OCI-M1 (cell line): ENCODE measurements around the gene TMEM151A.
"Not testable (repeated sequence)": the region's sequence is repeated elsewhere in the genome, so short reads cannot be mapped to it uniquely, and the experiment has no call there.

ENCODE experiments used
- DNase-seq: peaks from one replicate; lab custom pipeline; 2025; lab: John Stamatoyannopoulos, UW

The TMEM151A gene

GRCh38 chr11:66267379-66268243 lies 24.1 kb upstream of the TMEM151A start:
- peak; percentile 86 for DNase-seq

GRCh38 chr11:66268244-66268951 lies 23.3 kb upstream of the TMEM151A start, which contains the start of gene RAB1B:
RAB1B (plus strand) TSS chr11:66268639; CDS start chr11:66268680, 41 bp downstream.
- DNase-seq = peak; percentile 100

- peak; percentile 74 for DNase-seq
Measured at GRCh38 chr11:66268952-66269905, 22.5 kb upstream of the TMEM151A start.

GRCh38 chr11:66271816-66272215 lies 19.9 kb upstream of the TMEM151A start:
- no peak for DNase-seq

DNA sequence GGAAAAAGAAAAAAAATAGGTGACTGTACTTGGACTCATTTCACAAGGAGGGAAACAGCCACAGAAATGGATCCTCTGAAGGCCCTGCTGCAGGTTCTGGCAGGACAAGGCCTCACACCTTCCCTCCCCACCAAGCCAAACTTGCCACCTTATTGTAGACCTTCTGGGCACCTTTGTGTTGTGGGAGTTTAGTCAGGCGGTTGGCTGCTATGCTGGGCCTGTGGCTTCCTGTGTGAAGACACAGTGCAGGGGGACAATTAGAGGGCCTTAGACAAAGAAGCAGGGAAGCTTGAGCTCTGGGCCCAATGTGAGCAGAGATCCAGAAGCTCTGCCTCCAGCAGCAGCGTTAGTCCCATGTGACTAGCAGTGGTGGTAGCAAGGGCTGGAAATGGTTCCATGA lies 19.1 kb upstream of the TMEM151A start:
- DNase-seq = no peak

- no peak for DNase-seq
Measured at GRCh38 chr11:66274219-66274618, 17.5 kb upstream of the TMEM151A start.

DNA sequence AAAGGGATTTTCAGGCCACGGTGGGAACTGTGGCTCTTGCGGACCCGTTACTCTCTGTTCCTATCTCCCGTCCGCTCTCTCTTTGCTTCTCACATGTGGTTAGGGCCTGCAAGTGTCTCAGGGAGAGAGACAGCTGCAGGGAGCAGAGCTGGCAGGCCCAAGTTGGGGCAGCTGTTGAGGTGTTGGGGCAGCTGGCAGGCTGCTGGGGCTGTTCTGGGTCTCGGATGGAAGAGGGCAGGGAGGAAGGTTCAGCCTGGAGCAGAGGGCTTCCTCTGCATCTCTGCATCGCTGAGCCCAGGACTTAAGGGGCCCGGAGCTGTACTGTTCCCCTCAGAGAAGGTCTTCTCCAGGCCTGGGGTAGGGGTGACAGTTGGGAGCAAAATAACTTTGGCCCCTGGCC lies 16.3 kb upstream of the TMEM151A start:
- no peak for DNase-seq

DNA sequence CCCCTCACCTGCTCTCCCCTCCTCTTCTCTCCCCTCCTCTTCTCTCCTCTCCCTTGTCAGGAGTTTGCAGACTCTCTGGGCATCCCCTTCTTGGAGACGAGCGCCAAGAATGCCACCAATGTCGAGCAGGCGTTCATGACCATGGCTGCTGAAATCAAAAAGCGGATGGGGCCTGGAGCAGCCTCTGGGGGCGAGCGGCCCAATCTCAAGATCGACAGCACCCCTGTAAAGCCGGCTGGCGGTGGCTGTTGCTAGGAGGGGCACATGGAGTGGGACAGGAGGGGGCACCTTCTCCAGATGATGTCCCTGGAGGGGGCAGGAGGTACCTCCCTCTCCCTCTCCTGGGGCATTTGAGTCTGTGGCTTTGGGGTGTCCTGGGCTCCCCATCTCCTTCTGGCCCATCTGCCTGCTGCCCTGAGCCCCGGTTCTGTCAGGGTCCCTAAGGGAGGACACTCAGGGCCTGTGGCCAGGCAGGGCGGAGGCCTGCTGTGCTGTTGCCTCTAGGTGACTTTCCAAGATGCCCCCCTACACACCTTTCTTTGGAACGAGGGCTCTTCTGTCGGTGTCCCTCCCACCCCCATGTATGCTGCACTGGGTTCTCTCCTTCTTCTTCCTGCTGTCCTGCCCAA lies 15.6 kb upstream of the TMEM151A start:
- no peak for DNase-seq

DNA sequence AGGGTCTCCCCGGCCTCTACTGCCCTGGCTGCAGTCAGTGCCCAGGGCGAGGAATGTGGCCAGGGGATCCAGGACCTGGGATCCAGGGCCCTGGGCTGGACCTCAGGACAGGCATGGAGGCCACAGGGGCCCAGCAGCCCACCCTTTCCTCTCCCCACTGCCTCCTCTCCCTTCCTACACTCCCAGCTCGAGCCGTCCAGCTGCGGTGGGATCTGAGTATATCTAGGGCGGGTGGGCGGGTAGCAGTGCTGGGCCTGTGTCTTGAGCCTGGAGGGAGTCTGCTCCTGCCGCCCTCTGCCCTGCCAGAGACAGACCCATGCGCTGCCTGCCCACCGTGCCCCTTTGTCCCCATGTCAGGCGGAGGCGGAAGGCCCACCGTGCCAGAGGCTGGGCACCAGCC lies 15.1 kb upstream of the TMEM151A start:
- not testable (repeated sequence) for DNase-seq

DNA sequence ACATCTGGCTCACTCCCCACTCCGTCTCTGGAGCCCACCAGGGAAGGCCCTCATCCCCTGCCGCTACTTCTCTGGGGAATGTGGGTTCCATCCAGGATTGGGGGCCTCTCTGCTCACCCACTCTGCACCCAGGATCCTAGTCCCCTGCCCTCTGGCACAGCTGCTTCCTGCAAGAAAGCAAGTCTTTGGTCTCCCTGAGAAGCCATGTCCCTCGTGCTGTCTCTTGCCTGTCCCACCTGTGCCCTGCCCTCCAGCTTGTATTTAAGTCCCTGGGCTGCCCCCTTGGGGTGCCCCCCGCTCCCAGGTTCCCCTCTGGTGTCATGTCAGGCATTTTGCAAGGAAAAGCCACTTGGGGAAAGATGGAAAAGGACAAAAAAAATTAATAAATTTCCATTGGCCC lies 14.6 kb upstream of the TMEM151A start:
- not testable (repeated sequence) for DNase-seq

DNA sequence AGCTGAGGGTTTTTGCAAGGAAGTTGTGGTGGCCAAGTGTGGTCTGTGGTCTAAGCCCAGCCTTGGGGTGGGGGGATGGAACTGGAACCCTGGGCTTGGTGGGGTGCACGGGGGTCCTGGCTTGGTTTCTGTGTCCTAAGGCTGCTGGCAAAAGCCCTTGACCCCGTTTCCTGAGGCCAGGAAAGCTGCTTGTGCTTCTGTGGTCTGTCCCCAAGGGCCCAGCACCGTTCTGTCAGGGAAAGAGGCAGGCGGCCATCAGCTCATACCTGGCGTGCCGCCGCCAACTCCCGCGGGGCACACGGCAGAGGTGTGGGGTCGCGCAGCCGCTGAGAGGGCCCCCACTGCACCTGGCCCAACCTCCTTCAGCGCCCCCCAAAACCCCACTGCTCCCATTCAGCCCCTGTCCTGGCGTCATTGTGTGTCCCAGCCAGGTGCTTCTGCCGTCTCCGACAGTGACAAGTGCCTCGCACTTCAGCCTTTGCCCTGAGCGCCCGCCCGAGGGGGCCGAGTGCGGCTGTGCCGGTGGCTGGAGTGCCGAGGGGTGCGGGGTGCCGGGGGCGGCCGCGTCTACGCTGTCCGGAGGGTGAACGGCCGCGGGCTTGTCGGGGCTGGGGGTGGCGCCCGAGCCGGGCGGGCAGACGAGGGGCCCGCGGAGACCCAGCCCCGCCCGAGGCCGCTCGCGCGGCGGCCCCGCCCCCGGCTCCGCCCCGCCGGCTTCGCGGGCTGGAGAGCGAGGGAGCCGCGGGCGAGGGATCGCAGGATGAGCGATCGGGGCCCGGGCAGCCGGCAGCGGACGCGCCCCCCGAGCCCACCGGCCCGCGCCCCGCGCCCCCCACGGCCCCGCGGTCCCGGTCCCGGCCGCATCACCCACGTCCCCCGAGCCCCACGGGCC lies 14.0 kb upstream of the TMEM151A start, which contains the start of gene CNIH2:
Gene CNIH2 (plus strand): TSS at position 705 of the 892 bp plus-strand sequence. CDS start 282 bp downstream, outside the sequence.
- DNase-seq = peak; percentile 59

DNA sequence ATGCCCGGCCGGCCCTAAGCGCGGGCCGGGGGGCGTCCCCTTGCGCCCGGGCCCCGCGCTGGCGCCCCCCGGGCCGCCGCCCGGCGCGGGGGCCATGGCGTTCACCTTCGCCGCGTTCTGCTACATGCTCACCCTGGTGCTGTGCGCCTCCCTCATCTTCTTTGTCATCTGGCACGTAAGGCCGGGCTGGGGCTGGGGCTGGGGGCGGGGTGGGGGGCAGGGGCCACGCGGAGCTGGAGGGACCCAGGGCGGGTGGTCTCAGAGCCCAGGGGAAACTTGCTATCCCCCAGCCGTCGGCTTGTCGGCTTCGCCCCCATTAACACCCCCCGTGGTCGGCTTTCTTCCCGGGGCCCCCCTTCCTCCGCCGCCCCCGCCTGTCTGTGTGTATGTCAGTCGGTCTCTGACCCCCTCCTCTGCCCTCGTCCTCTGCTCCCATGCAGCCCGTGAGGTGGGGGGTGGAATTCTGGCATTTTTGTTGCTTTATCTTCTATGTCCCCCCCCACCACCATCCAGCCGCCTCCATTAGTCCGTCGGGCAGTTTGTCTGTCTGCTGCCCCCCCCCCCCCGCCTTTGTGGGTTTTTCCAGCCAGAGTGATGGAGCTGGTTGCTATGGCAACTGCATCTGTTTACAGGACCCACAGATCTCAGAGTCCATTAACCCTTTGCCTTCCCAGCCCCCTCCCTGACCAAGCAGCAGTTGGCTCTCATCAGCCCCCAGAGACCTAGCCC lies 13.2 kb upstream of the TMEM151A start:
- DNase-seq = peak; percentile 14

- no peak for DNase-seq
Measured at GRCh38 chr11:66279092-66279734, 12.5 kb upstream of the TMEM151A start.

DNA sequence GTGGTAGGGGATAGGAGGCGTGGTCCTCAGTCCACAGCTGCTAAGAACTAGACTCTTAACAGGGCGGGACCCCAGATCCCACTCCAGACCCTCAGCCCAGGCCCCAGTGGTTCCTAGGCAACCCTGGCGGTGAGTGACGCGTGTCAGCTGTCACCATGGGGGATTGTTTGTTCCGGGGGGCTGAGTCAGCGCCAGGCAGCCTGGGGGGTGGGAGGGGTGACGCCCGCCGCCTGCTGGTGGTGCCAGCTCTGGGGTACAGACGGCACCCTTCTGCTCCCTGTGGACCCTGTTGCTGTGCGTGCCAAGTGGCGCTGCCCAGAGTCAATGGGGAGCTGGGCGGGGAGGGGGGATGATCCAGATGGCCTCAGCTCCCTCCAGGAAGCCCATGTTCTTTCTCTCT lies 11.3 kb upstream of the TMEM151A start:
- DNase-seq = no peak

DNA sequence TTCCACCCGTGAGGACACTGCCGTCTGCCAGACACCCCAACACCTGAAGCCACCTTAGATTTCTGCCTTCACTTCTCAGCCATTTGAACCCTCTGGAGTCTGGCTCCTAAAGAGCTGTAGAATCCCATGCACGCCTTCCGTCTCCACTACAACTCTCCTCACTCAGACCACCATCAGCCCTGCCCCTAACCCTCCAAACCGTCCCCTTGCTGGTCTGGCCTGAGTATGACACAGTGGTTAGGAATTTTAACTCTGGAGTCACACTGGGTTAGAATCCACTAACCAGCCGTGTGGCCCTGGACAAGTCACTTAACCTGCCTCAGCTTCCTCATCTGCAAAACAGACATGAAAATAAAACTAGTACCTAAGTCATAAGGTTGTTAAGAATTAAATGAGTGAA lies 10.7 kb upstream of the TMEM151A start:
- DNase-seq = no peak

DNA sequence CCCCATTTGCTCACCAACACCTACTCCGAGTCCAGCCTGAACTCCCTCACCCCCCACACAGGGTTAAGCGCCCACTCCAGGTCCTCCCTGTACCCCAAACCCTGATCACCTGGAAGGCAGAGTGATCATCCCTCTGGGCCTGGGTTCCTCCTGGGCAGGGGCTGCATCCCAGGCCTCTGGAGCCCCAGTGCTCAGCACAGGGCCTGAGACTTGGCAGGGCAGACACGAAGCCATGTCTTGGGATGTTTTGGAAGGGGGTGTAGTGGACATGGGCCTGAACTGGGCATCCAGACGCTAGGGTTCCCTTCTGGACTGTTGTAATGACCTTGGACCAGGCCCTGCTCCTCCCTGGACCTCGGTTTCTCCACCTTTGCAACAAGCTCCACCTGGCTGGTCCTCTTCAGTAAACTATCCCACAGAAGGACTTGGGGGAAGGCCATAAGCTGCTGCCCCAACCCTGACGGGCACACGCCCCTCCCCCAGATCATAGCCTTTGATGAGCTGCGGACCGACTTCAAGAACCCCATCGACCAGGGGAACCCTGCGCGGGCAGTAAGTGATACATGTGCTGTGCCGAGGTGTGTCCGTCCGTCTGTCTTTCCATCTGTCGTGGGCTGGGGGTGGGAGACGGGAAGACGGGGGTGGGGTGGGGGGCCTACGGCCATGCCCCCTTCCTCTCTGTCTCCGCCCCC lies 9.8 kb upstream of the TMEM151A start:
- no peak for DNase-seq

DNA sequence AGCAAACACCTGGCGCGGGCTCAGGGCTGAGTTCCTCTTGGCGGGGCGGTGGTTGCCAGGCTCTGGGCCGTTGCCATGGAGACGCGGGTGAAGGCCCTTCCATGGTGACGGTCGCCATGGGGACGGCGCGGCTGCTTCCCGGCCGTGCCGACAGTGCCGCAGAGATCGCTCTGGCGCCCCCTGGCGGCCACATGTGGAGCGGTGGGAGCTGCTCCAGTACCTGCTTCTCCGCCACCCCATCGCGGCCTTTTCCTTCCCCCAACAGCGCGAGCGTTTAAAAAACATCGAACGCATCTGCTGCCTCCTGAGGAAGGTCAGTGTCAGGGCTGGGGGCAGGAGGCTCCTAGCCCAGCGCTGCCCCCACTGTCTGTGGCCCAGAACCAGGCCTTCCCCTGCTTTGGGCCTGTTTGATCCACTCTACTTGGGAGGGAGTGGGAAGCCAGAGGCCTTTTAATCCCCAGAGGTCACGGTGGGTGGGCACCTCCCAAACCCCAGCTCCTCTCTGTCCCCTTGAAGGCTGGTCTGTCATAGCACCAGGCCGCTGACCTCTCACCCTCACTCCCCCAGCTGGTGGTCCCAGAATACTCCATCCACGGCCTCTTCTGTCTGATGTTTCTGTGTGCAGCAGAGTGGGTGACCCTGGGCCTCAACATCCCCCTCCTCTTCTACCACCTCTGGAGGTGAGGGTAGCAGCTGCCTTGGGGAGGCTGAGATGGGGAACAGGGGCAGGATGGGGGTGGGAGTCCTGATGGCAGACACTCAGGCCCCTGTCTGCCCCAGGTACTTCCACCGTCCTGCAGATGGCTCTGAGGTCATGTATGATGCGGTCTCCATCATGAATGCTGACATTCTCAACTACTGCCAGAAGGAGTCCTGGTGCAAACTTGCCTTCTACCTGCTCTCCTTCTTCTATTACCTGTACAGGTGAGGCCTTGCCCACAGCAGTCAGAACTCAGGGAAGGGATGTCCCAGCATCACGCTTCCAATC lies 8.9 kb upstream of the TMEM151A start:
- DNase-seq = peak; percentile 98
